ENCODE results near the gene ABLIM2.

DNA sequence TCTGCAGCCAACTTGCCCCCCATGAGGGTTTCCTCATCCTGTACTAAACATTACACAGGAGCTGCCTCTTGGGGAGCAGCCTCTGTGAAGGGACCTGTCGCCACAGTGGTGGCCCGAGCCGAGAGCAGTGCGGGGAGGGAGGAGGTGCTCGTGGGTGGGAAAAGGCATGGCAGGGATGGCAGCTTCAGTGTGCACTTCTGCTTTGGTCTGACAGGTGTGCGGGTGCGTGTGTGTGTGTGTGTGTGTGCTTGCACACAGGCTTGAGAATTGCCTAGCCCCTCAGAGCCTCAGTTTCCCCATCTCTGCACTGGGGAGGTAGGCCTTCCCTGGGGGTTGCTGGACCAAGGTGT, 44.4 kb upstream of the ABLIM2 start:
- TF ChIP-seq, protein P1, sequence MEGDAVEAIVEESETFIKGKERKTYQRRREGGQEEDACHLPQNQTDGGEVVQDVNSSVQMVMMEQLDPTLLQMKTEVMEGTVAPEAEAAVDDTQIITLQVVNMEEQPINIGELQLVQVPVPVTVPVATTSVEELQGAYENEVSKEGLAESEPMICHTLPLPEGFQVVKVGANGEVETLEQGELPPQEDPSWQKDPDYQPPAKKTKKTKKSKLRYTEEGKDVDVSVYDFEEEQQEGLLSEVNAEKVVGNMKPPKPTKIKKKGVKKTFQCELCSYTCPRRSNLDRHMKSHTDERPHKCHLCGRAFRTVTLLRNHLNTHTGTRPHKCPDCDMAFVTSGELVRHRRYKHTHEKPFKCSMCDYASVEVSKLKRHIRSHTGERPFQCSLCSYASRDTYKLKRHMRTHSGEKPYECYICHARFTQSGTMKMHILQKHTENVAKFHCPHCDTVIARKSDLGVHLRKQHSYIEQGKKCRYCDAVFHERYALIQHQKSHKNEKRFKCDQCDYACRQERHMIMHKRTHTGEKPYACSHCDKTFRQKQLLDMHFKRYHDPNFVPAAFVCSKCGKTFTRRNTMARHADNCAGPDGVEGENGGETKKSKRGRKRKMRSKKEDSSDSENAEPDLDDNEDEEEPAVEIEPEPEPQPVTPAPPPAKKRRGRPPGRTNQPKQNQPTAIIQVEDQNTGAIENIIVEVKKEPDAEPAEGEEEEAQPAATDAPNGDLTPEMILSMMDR (conservative IDR thresholded peaks at IDR 0.05; ENCODE audit: low read depth in 2 of 2): no peak
- TF ChIP-seq POLR2AphosphoS5 (IDR thresholded peaks at IDR 0.05; ENCODE audit: low read depth) (no peak), CREB1 (CRISPR knock-in tag; IDR thresholded peaks at IDR 0.05; ENCODE audit: low read depth) (no peak), EZH2phosphoT487 (IDR thresholded peaks at IDR 0.05; ENCODE audit: unreplicated experiment) (no peak), EZH2 (IDR thresholded peaks at IDR 0.05; ENCODE audit: low read depth, unreplicated experiment) (no peak), NANOG (IDR thresholded peaks at IDR 0.05; ENCODE audit: borderline replicate concordance) (no peak), ZNF114 (CRISPR knock-in tag; IDR thresholded peaks at IDR 0.05) (no peak)
- TF ChIP-seq, protein P2, sequence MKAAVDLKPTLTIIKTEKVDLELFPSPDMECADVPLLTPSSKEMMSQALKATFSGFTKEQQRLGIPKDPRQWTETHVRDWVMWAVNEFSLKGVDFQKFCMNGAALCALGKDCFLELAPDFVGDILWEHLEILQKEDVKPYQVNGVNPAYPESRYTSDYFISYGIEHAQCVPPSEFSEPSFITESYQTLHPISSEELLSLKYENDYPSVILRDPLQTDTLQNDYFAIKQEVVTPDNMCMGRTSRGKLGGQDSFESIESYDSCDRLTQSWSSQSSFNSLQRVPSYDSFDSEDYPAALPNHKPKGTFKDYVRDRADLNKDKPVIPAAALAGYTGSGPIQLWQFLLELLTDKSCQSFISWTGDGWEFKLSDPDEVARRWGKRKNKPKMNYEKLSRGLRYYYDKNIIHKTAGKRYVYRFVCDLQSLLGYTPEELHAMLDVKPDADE (IDR thresholded peaks at IDR 0.05): no peak
- TF ChIP-seq, protein P3, sequence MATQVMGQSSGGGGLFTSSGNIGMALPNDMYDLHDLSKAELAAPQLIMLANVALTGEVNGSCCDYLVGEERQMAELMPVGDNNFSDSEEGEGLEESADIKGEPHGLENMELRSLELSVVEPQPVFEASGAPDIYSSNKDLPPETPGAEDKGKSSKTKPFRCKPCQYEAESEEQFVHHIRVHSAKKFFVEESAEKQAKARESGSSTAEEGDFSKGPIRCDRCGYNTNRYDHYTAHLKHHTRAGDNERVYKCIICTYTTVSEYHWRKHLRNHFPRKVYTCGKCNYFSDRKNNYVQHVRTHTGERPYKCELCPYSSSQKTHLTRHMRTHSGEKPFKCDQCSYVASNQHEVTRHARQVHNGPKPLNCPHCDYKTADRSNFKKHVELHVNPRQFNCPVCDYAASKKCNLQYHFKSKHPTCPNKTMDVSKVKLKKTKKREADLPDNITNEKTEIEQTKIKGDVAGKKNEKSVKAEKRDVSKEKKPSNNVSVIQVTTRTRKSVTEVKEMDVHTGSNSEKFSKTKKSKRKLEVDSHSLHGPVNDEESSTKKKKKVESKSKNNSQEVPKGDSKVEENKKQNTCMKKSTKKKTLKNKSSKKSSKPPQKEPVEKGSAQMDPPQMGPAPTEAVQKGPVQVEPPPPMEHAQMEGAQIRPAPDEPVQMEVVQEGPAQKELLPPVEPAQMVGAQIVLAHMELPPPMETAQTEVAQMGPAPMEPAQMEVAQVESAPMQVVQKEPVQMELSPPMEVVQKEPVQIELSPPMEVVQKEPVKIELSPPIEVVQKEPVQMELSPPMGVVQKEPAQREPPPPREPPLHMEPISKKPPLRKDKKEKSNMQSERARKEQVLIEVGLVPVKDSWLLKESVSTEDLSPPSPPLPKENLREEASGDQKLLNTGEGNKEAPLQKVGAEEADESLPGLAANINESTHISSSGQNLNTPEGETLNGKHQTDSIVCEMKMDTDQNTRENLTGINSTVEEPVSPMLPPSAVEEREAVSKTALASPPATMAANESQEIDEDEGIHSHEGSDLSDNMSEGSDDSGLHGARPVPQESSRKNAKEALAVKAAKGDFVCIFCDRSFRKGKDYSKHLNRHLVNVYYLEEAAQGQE (IDR thresholded peaks at IDR 0.05; ENCODE audit: unreplicated experiment): no peak
